ENCODE data around the gene UCMA. TPM values are rescaled to one million over a fixed set of nuclear protein-coding genes. Genes with fewer than 3 reads are reported as not detected.

Gene UCMA
- total RNA-seq, 1 experiment from 2014 or later, result not detected

- ChIA-PET CTCF (no interaction called here), POLR2A (ENCODE audit: unreplicated experiment) (no interaction called here)
- no peak overlapping the region for H3K27ac ChIP-seq (ENCODE audit: low read length)
Observed at GRCh38 chr10:13263591-13263990, 29.4 kb upstream of the UCMA start.

GRCh38 chr10:13262433-13262832 lies 28.3 kb upstream of the UCMA start:
- no peaks in the 10 kb centered on the region for H3F3A ChIP-seq (ENCODE audit: low read length, unreplicated experiment)
- no peak overlapping the region for H3K27ac ChIP-seq (ENCODE audit: low read length)
- no peak overlapping the region for H3K4me2 ChIP-seq (ENCODE audit: low read length)
- intact Hi-C loops (cut with micrococcal nuclease), result no loop called here
- no peaks in the 10 kb centered on the region for H3K36me3 ChIP-seq (ENCODE audit: low read depth, low read length)
- no peaks in the 10 kb centered on the region for H3K79me2 ChIP-seq (ENCODE audit: low read length)
- POLR2A ChIA-PET (ENCODE audit: unreplicated experiment), result no interaction called here
- BruUV-seq (replicated peaks), result no TSS peak
- H4K20me1 ChIP-seq (ENCODE audit: low read length), result no peaks in the 10 kb centered on the region
- no peak overlapping the region for H2AFZ ChIP-seq (ENCODE audit: low read length)
- no peaks in the 10 kb centered on the region for H3K4me1 ChIP-seq (ENCODE audit: insufficient read depth, low read length)
- no peaks in the 10 kb centered on the region for H3K9me3 ChIP-seq (ENCODE audit: low read length)
- no peak for ATAC-seq
- no peaks in the 10 kb centered on the region for H3K9me2 ChIP-seq (replicated peaks; ENCODE audit: low read length)
- H3K27me3 ChIP-seq (ENCODE audit: low read length), result no peaks in the 10 kb centered on the region
- DNase-seq, result no peak
- no peak overlapping the region for H3K4me3 ChIP-seq (ENCODE audit: low read length)
- CTCF ChIA-PET, result no interaction called here
- H3K9ac ChIP-seq (ENCODE audit: low read length), result no peak overlapping the region
- TF ChIP-seq CTCF (conservative IDR thresholded peaks at IDR 0.05; ENCODE audit: low read depth, low read length) (no peak), EZH2 (IDR thresholded peaks at IDR 0.05; ENCODE audit: low read length, unreplicated experiment) (no peak), EZH2phosphoT487 (IDR thresholded peaks at IDR 0.05; ENCODE audit: borderline replicate concordance, low read length) (no peak)

More at GRCh38 chr10:13263591-13263990, 29.4 kb upstream of the UCMA start:
- H3K9me3 ChIP-seq (ENCODE audit: low read length), result no peaks in the 10 kb centered on the region
- no peak for ATAC-seq
- no peaks in the 10 kb centered on the region for H3K79me2 ChIP-seq (ENCODE audit: low read length)
- no peaks in the 10 kb centered on the region for H3K36me3 ChIP-seq (ENCODE audit: low read depth, low read length)
- no peak overlapping the region for H3K4me3 ChIP-seq (ENCODE audit: low read length)
- intact Hi-C loops (cut with micrococcal nuclease), result no loop called here
- H3K4me1 ChIP-seq (ENCODE audit: insufficient read depth, low read length), result no peaks in the 10 kb centered on the region
- H3K4me2 ChIP-seq (ENCODE audit: low read length), result no peak overlapping the region
- no peak for DNase-seq
- TF ChIP-seq EZH2phosphoT487 (IDR thresholded peaks at IDR 0.05; ENCODE audit: borderline replicate concordance, low read length), result no peak
- TF ChIP-seq CTCF (conservative IDR thresholded peaks at IDR 0.05; ENCODE audit: low read depth, low read length), result no peak
- TF ChIP-seq EZH2 (IDR thresholded peaks at IDR 0.05; ENCODE audit: low read length, unreplicated experiment), result no peak
- H3K9ac ChIP-seq (ENCODE audit: low read length), result no peak overlapping the region
- no peaks in the 10 kb centered on the region for H3K27me3 ChIP-seq (ENCODE audit: low read length)
- no TSS peak for BruUV-seq (replicated peaks)
- H4K20me1 ChIP-seq (ENCODE audit: low read length), result no peaks in the 10 kb centered on the region
- no peaks in the 10 kb centered on the region for H3K9me2 ChIP-seq (replicated peaks; ENCODE audit: low read length)
- no peak overlapping the region for H2AFZ ChIP-seq (ENCODE audit: low read length)
- no peaks in the 10 kb centered on the region for H3F3A ChIP-seq (ENCODE audit: low read length, unreplicated experiment)

- TF ChIP-seq EZH2phosphoT487 (IDR thresholded peaks at IDR 0.05; ENCODE audit: borderline replicate concordance, low read length) (no peak), CTCF (conservative IDR thresholded peaks at IDR 0.05; ENCODE audit: low read depth, low read length) (no peak), EZH2 (IDR thresholded peaks at IDR 0.05; ENCODE audit: low read length, unreplicated experiment) (no peak)
- H4K20me1 ChIP-seq (ENCODE audit: low read length), result no peaks in the 10 kb centered on the region
- no peaks in the 10 kb centered on the region for H3K4me1 ChIP-seq (ENCODE audit: insufficient read depth, low read length)
- no peak overlapping the region for H3K4me3 ChIP-seq (ENCODE audit: low read length)
- POLR2A ChIA-PET (ENCODE audit: unreplicated experiment), result no interaction called here
- CTCF ChIA-PET, result no interaction called here
- H3K4me2 ChIP-seq (ENCODE audit: low read length), result no peak overlapping the region
- no peaks in the 10 kb centered on the region for H3K36me3 ChIP-seq (ENCODE audit: low read depth, low read length)
- H3K9me2 ChIP-seq (replicated peaks; ENCODE audit: low read length), result no peaks in the 10 kb centered on the region
- H3K9ac ChIP-seq (ENCODE audit: low read length), result no peak overlapping the region
- intact Hi-C loops (cut with micrococcal nuclease), result no loop called here
- H3F3A ChIP-seq (ENCODE audit: low read length, unreplicated experiment), result no peaks in the 10 kb centered on the region
- DNase-seq (no peak), ATAC-seq (no peak)
- H3K9me3 ChIP-seq (ENCODE audit: low read length), result no peaks in the 10 kb centered on the region
- H3K27me3 ChIP-seq (ENCODE audit: low read length), result peaks cover 5% of the 10 kb centered on the region
- BruUV-seq (replicated peaks), result no TSS peak
- H3K27ac ChIP-seq (ENCODE audit: low read length), result no peak overlapping the region
- no peak overlapping the region for H2AFZ ChIP-seq (ENCODE audit: low read length)
- H3K79me2 ChIP-seq (ENCODE audit: low read length), result no peaks in the 10 kb centered on the region
Observed at GRCh38 chr10:13257621-13258140, 23.5 kb upstream of the UCMA start.

Data from PC-3 (cell line).